Lower lobe of right lung (tissue), 2 donors: ENCODE data around the gene ZMYND15. TPM values are rescaled to one million over a fixed set of nuclear protein-coding genes. Genes with fewer than 3 reads are reported as not detected.
"Not testable (repeated sequence)": the region's sequence is repeated elsewhere in the genome, so short reads cannot be mapped to it uniquely, and the experiment has no call there.

ENCODE experiments used
- ATAC-seq, 2 donors: fragments of 200-7000 bp; cut with Tn5 transposase; one replicate each; pipeline ENCODE4 v1.9.1; 2020 to 2022; ENCODE audit warnings: mild to moderate bottlenecking in 2 of 2, moderate library complexity in 2 of 2
- DNase-seq: peaks from one replicate; pipeline ENCODE4 v3.0.0-alpha.2; 2020
- H3K27ac ChIP-seq: fragments of 200-600 bp; one replicate; pipeline ENCODE4 v1.8.0; 2022
- H3K27me3 ChIP-seq: fragments of 200-600 bp; one replicate; pipeline ENCODE4 v1.8.0; 2022; ENCODE audit warnings: low read depth
- H3K36me3 ChIP-seq: fragments of 200-600 bp; one replicate; pipeline ENCODE4 v1.8.0; 2022; ENCODE audit warnings: mild to moderate bottlenecking
- H3K4me1 ChIP-seq: fragments of 200-600 bp; one replicate; pipeline ENCODE4 v1.8.0; 2022
- H3K4me3 ChIP-seq: fragments of 200-600 bp; one replicate; pipeline ENCODE4 v1.8.0; 2022; ENCODE audit warnings: mild to moderate bottlenecking
- H3K9me3 ChIP-seq: fragments of 200-600 bp; one replicate; pipeline ENCODE4 v1.8.0; 2022
- CTCF ChIP-seq: fragments of 200-600 bp; IDR thresholded peaks from one replicate; pipeline ENCODE4 v1.8.0; 2022; ENCODE audit warnings: antibody characterized with exemption, mild to moderate bottlenecking
- intact Hi-C: fragments of 100-400 bp; cut with DNase I; formaldehyde crosslinking; loops from one replicate; pipeline ENCODE4 v1.11.0; 2022
- total RNA-seq: library from RNA; stranded (reverse); fragmentation: NEBNext Ultra II Directional; extraction: Animal tissue kit (Norgen Biotek cat#: 25700); gene quantifications from one replicate; pipeline ENCODE4 v1.2.1, GENCODE V29; 2021
- donor health status: DM: no; HTN: yes; CAD: no; lungs with severe emphysema.

The ZMYND15 gene
- total RNA-seq, 1 donor from 2014 or later = 13.3 TPM

- no peak for DNase-seq
- intact Hi-C loops = no loop called here
- TF ChIP-seq CTCF = no peak
- Histone ChIP-seq H3K27ac (no peak overlapping the region), H3K4me3 (no peak overlapping the region), H3K4me1 (peaks cover 33% of the 10 kb centered on the region), H3K27me3 (no peaks in the 10 kb centered on the region), H3K36me3 (no peaks in the 10 kb centered on the region), H3K9me3 (no peaks in the 10 kb centered on the region)
- ATAC-seq = no peak
Observed at GRCh38 chr17:4708436-4708835, 31.2 kb upstream of the ZMYND15 start.

DNA sequence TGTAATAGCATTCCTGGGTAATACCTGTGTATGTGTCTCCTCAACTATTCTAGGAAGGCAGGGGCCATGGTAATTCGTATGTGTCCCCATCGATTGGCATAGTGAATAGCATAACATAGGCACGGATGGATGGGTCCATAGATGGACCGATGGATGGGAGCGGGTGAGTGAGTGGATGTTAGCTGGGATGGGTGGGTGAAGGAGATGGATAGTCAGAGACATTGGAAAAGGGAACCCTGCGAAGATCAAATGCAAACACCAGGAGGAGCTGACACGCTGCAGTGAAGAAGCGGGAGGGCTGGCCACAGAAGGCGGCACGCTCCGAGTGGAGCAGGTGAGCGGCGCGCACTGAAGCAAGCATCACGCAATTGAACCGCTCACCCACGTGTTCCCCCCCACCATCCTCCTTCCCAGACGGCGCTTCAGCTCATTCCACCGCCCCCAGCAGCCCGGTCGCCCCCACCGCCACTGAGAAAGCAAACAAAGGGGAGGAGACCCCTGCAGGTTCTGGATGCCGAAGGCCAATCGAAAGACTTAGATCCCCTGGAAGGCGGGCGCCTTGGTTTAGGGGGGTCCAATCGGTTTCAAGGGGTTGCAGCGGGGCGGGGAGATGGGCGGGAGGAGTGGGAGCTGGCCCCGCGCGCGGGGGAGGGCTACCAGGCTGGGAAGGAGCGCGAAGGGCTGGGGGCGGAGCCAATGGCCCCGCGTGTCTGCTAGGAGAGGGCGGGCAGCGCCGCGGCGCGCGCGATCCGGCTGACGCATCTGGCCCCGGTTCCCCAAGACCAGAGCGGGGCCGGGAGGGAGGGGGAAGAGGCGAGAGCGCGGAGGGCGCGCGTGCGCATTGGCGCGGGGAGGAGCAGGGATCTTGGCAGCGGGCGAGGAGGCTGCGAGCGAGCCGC lies 29.6 kb upstream of the ZMYND15 start, which contains the start of gene ARRB2:
ARRB2 (plus strand) TSS at position 839 of the 899 bp plus-strand sequence. CDS start 90 bp downstream, outside the sequence.
- Histone ChIP-seq H3K27ac (peak within 1 kb of the TSS; percentile 85), H3K27me3 (no peaks in the 10 kb centered on the region), H3K4me1 (peaks cover 41% of the 10 kb centered on the region), H3K36me3 (no peaks in the 10 kb centered on the region), H3K9me3 (no peaks in the 10 kb centered on the region), H3K4me3 (peak within 1 kb of the TSS; percentile 73)
- TF ChIP-seq CTCF = peak; percentile 58
- ATAC-seq (peak; percentile 94 to 97), DNase-seq (peak; percentile 99)
- intact Hi-C loops = no loop called here

GRCh38 chr17:4710693-4711634 lies 28.7 kb upstream of the ZMYND15 start:
- Histone ChIP-seq H3K27me3 (no peaks in the 10 kb centered on the region), H3K4me3 (peak overlapping the region; percentile 73), H3K27ac (peak overlapping the region; percentile 85), H3K36me3 (peaks cover 2% of the 10 kb centered on the region), H3K4me1 (peaks cover 41% of the 10 kb centered on the region), H3K9me3 (no peaks in the 10 kb centered on the region)
- intact Hi-C loops = no loop called here
- DNase-seq (peak; percentile 70), ATAC-seq (peak; percentile 3 to 12)
- no peak for TF ChIP-seq CTCF

GRCh38 chr17:4711661-4712181 lies 27.9 kb upstream of the ZMYND15 start:
- H3K4me1 ChIP-seq = peaks cover 41% of the 10 kb centered on the region
- intact Hi-C loops = no loop called here
- peak; percentile 68 for DNase-seq
- peak overlapping the region; percentile 73 for H3K4me3 ChIP-seq
- H3K27ac ChIP-seq = peak overlapping the region; percentile 85
- TF ChIP-seq CTCF = no peak
- no peaks in the 10 kb centered on the region for H3K27me3 ChIP-seq
- no peaks in the 10 kb centered on the region for H3K9me3 ChIP-seq
- peak in 1 of 2 donors; percentile 4 for ATAC-seq
- peaks cover 10% of the 10 kb centered on the region for H3K36me3 ChIP-seq

DNA sequence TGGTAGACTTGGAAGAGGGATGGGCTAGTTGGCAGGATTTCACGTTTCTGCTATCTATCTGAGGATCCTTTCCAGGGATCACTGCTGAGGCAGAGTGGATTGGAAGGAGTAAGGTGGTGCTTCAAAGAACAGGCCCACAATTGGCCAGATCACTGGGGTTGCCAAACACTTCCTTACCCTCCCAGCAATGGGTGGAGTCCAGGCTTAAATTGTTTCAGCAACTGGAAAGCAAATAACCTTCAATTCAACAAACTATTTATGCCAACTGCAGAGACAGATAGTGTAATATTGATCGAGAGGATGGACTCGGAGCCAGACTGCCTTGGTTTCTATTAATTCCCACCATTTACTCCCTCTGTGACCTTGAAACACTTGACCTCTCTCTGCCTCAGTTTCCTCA lies 27.1 kb upstream of the ZMYND15 start:
- H3K27ac ChIP-seq = peak overlapping the region; percentile 85
- ATAC-seq (no peak), DNase-seq (no peak)
- peak overlapping the region; percentile 73 for H3K4me3 ChIP-seq
- intact Hi-C loops = no loop called here
- no peaks in the 10 kb centered on the region for H3K9me3 ChIP-seq
- no peak for TF ChIP-seq CTCF
- peaks cover 18% of the 10 kb centered on the region for H3K36me3 ChIP-seq
- no peaks in the 10 kb centered on the region for H3K27me3 ChIP-seq
- H3K4me1 ChIP-seq = peaks cover 41% of the 10 kb centered on the region

GRCh38 chr17:4714340-4715062 lies 25.1 kb upstream of the ZMYND15 start:
- H3K9me3 ChIP-seq, intact Hi-C loops, ATAC-seq, DNase-seq, H3K27me3 ChIP-seq: not testable (repeated sequence)
- H3K4me1 ChIP-seq = peaks cover 36% of the 10 kb centered on the region
- H3K4me3 ChIP-seq = peak overlapping the region; percentile 8
- H3K36me3 ChIP-seq = peaks cover 38% of the 10 kb centered on the region
- peak overlapping the region; percentile 31 for H3K27ac ChIP-seq
